ENCODE data around the gene SCG5. TPM values are rescaled to one million over a fixed set of nuclear protein-coding genes. Genes with fewer than 3 reads are reported as not detected.

SCG5 gene
- total RNA-seq, 1 donor from 2014 or later: 18.4 TPM

GRCh38 chr15:32735989-32736700 lies 94.6 kb downstream of the SCG5 start:
- no peak overlapping the region for H3K4me3 ChIP-seq (ENCODE audit: low read depth, low read length)
- TF ChIP-seq CTCF (conservative IDR thresholded peaks at IDR 0.05; ENCODE audit: low read depth, low read length): no peak
- DNase-seq (ENCODE audit: low read depth): no peak

- no peak for DNase-seq (ENCODE audit: low read depth)
- no peak overlapping the region for H3K4me3 ChIP-seq (ENCODE audit: low read depth, low read length)
- no peak for TF ChIP-seq CTCF (conservative IDR thresholded peaks at IDR 0.05; ENCODE audit: low read depth, low read length)
These were observed 95.2 kb downstream of the SCG5 start for GRCh38 chr15:32736701-32737061.

- no peak overlapping the region for H3K4me3 ChIP-seq (ENCODE audit: low read depth, low read length)
- DNase-seq (ENCODE audit: low read depth): no peak
- no peak for TF ChIP-seq CTCF (conservative IDR thresholded peaks at IDR 0.05; ENCODE audit: low read depth, low read length)
These were observed 95.8 kb downstream of the SCG5 start for GRCh38 chr15:32737304-32737703.

DNA sequence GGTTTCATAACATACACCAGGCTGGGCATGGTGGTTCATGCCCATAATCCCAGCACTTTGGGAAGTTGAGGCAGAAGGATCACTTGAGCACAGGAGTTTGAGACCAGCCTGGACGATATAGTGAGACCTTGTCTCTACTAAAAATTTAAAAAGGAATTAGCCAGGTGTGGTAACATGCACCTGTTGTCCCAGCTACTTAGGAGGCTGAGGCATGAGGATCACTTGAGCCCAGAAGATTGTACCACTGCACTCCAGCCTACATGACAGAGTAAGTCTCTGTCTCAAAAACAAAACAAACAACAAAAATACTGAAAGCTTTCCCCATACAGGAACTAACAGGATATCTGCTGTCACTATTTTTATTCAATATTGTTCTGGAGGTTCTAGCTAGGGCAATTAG lies 97.2 kb downstream of the SCG5 start:
- no peak overlapping the region for H3K4me3 ChIP-seq (ENCODE audit: low read depth, low read length)
- TF ChIP-seq CTCF (conservative IDR thresholded peaks at IDR 0.05; ENCODE audit: low read depth, low read length): no peak
- no peak for DNase-seq (ENCODE audit: low read depth)

- no peak for DNase-seq (ENCODE audit: low read depth)
- no peak for TF ChIP-seq CTCF (conservative IDR thresholded peaks at IDR 0.05; ENCODE audit: low read depth, low read length)
- no peak overlapping the region for H3K4me3 ChIP-seq (ENCODE audit: low read depth, low read length)
These were observed 98.1 kb downstream of the SCG5 start for GRCh38 chr15:32739522-32740063.

DNA sequence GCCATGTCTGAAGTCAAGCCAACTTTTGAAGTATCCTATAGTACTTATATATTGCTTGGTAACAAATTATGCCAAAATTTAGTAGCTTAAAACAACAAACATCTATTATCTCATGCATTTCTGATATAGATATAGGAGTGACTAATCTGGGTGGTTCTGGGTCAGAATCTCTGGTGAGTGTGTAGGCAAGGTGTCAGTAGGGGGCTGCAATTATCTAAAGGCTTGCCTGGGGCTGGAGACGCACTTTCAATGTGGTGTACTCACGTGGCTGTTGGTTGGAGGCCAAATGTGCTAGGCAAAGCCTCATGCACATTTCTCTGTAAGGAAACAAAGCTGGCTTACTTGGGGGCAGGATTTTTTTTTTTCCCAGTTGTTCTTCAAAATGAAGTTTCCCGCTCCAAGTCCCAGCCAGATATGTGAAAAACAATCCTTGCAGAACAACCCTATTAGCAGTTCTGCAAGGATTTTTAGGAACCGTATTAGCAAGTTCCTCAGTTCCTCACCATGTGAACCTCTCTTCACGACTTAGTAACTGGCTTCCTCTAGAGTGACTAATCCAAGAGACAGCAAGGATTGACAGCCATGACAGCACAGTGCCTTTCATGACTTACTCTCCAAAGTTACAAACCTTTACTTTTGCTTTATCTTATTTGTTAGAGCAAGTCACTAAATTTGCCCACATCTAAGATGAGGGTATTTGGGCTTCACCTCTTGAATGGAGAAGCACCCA lies 102.1 kb downstream of the SCG5 start:
- no peak for DNase-seq (ENCODE audit: low read depth)
- no peak for TF ChIP-seq CTCF (conservative IDR thresholded peaks at IDR 0.05; ENCODE audit: low read depth, low read length)
- H3K4me3 ChIP-seq (ENCODE audit: low read depth, low read length): no peak overlapping the region

Data from epithelial cell of proximal tubule (primary cell).